Superior temporal gyrus (tissue), 1 donor: ENCODE data around the gene SECISBP2.

Source experiments
- DNase-seq: peaks from one replicate; pipeline ENCODE4 v3.0.0-alpha.2; 2016; ENCODE audit errors: extremely low spot score

SECISBP2 gene

DNA sequence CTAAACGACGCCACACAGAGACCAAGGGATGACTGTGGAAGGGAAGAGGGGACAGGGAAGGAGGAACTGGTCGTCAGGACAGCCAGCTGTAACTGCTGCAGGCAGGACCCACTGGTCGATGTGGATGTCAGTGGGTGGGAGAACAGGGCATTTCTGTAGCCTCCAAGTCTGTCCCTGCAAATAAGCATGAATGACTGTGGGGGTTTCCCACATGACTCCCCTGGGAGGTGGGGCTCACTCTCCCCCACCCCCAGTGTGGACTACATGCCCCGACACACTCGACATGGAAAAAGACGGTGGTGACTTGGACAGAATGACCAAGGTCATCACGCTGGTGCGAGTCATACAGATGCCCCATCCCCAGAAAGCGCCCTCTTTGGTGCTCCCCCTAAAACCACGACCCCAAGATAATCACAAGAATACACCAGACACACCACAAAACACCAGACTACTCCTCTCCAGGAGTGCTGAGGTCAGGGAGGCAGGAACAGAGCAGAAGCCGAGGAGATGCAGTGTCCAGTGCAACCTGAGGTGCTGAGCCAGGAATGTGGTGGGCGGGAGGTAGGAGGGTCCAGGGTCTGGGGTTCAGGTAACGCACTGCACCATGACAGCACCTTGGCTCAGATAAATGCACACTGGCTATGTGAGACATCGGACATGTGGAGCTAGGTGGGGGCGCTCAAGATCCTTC lies 64.9 kb downstream of the SECISBP2 start:
- no peak for DNase-seq

GRCh38 chr9:89383721-89384300 lies 65.5 kb downstream of the SECISBP2 start:
- no peak for DNase-seq

GRCh38 chr9:89384783-89385182 lies 66.5 kb downstream of the SECISBP2 start:
- DNase-seq: no peak

GRCh38 chr9:89386206-89386605 lies 67.9 kb downstream of the SECISBP2 start:
- no peak for DNase-seq

GRCh38 chr9:89386797-89387196 lies 68.5 kb downstream of the SECISBP2 start:
- DNase-seq: no peak

DNA sequence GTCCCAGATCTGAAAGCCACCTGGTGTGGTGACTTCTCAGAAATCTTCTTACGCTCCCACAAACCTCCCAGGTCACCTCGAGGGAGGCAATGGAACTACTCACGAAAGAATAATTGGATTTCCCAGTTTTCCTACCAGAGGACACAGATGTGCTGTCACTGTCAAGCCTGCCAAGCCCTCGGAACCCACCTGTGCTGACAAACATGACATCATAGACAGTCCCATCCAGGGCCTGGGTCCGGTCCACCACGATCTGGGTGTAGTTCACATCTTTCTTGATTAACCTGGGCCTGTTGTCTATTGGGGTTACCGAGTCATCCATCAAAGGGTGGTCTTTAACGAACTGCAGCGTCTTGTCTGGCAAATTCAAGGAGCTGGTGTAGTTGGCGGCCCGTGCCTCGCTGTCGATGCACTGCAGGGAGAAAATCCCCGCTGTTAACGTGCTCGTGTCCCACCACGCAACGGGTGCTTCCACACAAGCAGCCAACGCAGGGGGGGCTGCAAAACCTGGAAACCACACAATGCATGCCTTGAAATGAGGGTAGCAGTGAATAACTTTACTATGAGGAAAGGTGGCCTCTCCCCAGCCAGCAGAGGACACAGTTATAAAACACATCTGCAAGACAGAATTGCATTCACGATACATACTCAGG lies 69.0 kb downstream of the SECISBP2 start:
- no peak for DNase-seq

GRCh38 chr9:89388084-89388867 lies 70.0 kb downstream of the SECISBP2 start:
- DNase-seq: peak; percentile 79

DNA sequence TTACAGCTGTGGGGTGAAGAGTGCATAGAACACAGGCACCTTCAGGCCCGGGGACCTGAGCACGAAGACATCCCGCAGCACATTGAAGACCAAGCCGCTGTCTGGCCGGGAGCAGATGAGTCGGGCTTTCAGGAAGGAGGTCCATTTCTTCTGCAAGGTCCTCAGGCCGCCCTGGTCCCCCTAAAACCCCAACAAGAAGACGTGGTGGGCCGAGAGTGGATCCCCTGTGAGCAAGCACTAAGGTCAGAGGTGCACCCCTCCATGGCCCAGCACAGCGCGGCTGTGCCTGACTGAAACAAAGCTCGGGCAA lies 70.5 kb downstream of the SECISBP2 start:
- no peak for DNase-seq

DNA sequence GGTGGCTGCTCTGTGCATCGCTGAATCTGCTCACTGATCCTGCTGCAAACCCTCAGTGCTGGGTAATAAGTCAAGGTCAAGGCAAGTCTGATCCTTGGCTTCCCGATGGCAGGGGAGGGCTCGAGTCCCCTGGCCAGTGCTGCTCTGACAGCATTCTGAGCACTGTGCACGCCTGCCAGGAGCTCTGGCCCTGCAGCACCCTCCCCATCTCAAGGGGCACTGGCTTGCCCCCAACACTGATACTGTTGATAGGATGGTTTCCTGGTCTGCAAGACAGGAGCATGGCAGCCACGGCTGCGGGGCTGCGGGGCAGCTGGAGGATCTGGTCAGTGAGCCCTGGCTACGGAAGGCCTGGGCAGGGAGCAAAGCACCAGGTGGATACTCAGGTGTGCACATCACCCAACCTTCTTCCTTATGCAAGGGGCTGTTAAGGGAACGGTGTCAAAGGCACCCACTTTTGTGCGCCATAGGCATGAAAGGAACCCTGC lies 71.8 kb downstream of the SECISBP2 start:
- no peak for DNase-seq

GRCh38 chr9:89390578-89391116 lies 72.3 kb downstream of the SECISBP2 start:
- no peak for DNase-seq

- no peak for DNase-seq
Observed at GRCh38 chr9:89391585-89391984, 73.3 kb downstream of the SECISBP2 start.

DNA sequence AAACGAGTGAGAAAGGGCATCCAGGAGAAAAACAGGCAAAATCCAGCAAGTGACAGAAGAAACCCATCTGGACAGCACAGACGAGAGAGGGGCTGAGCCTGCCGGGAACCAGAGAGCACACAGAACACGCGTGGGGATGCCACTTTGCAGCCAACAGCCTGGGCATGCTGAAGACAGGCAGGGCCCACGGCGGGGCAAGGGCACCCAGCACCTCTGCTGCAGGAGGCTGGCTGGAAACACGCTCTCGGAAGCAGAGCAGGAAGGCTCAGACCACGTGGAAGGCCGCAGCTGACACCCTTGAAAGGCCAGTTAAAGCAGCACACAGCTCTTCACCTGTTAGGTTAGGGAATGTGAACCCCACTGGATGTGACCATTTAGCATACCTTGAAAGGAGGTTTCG lies 76.1 kb downstream of the SECISBP2 start:
- DNase-seq: no peak

GRCh38 chr9:89395931-89396710 lies 77.8 kb downstream of the SECISBP2 start:
- DNase-seq: no peak

DNA sequence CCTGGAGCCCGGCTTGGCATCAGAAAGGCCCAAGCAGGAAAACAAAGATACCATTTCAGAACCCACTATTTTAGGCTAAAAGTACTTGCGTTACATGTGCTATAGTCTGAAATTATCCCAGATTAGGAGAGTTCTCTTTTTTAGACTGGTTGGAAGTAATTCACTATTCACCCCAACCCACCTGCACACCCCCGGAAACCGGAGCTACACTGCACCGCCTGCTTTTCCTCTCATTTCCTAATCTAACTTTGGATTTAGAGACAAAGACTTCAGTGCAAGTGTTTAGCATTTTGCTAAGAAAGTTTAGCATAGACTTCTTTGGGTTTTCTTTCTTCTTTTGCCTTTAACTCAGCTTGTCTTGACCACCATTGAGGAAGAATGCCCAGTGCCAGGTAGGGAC lies 79.2 kb downstream of the SECISBP2 start:
- DNase-seq: no peak

DNA sequence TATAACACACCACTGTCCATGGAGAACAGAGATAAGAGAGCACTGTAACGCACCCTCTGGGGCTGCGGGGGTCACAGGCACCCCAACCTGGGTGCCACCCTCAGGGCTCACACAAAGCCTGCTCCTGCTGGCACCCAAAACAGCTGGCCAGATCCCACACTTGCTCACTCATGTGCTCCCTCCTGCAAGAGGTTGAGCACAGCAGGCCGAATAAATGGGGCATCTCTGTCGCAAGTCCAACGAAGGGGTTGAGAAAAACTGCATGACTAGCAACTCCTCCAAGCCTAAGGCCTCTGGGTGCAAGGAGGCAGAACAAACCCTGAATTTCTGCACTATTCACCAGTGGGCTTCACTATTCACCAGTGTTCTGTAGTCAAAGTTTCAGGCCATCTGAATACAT lies 80.3 kb downstream of the SECISBP2 start:
- DNase-seq: no peak

- DNase-seq: no peak
Observed at GRCh38 chr9:89400403-89401116, 82.3 kb downstream of the SECISBP2 start.

GRCh38 chr9:89402695-89403427 lies 84.6 kb downstream of the SECISBP2 start:
- DNase-seq: no peak

DNA sequence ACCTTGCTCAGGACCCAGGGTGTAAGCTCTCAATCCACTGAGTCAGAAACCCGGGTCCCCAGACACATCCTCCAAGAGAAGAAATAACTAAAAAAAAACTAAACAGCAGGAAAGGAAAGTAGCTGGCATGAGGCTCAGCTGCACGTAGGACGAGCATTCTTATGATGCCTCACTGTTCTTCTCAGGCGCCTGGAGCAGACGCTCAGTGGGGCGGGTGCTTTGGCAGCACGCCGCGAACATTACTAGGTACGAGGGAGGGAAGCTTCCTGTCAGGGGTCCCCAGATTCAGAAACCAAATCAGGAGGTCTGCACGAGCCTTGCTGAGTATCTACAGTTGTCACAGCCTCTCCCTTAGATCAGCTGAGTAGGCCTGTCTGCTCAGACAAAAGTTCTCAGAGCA lies 85.8 kb downstream of the SECISBP2 start:
- DNase-seq: no peak

DNA sequence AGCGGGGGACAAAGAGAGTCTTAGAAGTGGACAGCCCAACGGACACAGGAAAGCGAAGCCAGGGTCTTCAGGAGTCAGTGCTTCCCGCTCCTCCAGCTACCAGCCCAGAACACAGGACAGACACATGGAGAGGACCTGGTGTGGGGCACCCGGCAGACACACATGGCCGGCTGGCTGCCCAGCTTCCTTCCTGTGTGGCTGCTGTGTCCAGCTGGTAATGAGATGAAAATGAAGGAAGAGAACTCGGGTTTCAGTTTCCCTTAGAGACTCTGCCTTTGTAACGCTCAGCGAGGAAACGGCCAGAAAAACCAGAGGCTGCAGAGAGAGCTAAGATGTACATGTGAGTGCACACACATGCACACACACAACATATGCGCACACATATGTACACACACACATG lies 87.5 kb downstream of the SECISBP2 start:
- no peak for DNase-seq

GRCh38 chr9:89407070-89407469 lies 88.8 kb downstream of the SECISBP2 start:
- no peak for DNase-seq
